Esophagus squamous epithelium (tissue), 5 donors: ENCODE data around the gene NOL7. TPM values are rescaled to one million over a fixed set of nuclear protein-coding genes. Genes with fewer than 3 reads are reported as not detected.

Experiments used
- DNase-seq: peaks from one replicate; lab custom pipeline; 2025; lab: John Stamatoyannopoulos, UW
- H3K27ac ChIP-seq, 4 donors: fragments of 200-600 bp; sonication (generic); one replicate each; pipeline ENCODE4 v1.5.1; 2016 to 2019; ENCODE audit warnings: mild to moderate bottlenecking in 1 of 4
- H3K27me3 ChIP-seq, 4 donors: fragments of 200-600 bp; sonication (generic); 1 replicate in 3 of 4; 2 replicates in 1 of 4; pipeline versions ENCODE4 v1.5.1 to v1.6.0; 2017 to 2021; ENCODE audit warnings: antibody characterized with exemption in 1 of 4
- H3K36me3 ChIP-seq, 3 donors: fragments of 200-600 bp; sonication (generic); one replicate each; pipeline ENCODE4 v1.5.1; 2016 to 2019
- H3K4me1 ChIP-seq, 3 donors: fragments of 200-600 bp; sonication (generic); one replicate each; pipeline ENCODE4 v1.5.1; 2017 to 2019
- H3K4me3 ChIP-seq, 4 donors: fragments of 200-600 bp; sonication (generic); 1 replicate in 3 of 4; 2 replicates in 1 of 4; pipeline ENCODE4 v1.5.1; 2016 to 2019; ENCODE audit warnings: mild to moderate bottlenecking in 2 of 4, moderate library complexity in 1 of 4
- H3K9me3 ChIP-seq, 3 donors: fragments of 200-600 bp; sonication (generic); one replicate each; pipeline ENCODE4 v1.5.1; 2016 to 2019
- POLR2A ChIP-seq, 4 donors: fragments of 450-650 bp; IDR thresholded peaks; one replicate each; pipeline ENCODE4 v1.6.1; 2017; ENCODE audit warnings: antibody characterized with exemption in 4 of 4, mild to moderate bottlenecking in 4 of 4, moderate library complexity in 3 of 4
- WGBS, 2 donors: methylation state at CpG; one replicate each; pipeline ENCODE4 v1.1.5; 2018; 5-methylcytosine and 5-hydroxymethylcytosine counted together
- intact Hi-C: fragments of 100-400 bp; cut with DNase I; formaldehyde crosslinking; loops from one replicate; pipeline ENCODE4 v1.15.0; 2022
- total RNA-seq, 4 donors: library from RNA; depleted of rRNA; stranded (reverse); fragments of >200 nt; gene quantifications; one replicate each; pipeline ENCODE4 v1.1.0, GENCODE V29; 2016
- TF ChIP-seq, protein P1 (sequence below), 6 experiments: fragments of 450-650 bp in 4 of 6; fragments of 200-600 bp in 2 of 6; sonication (generic) in 2 of 6; IDR thresholded peaks; one replicate each; pipeline ENCODE4 v1.5.1; 2016 to 2019; ENCODE audit warnings: antibody characterized with exemption in 6 of 6, mild to moderate bottlenecking in 4 of 6, moderate library complexity in 4 of 6
- donor health status: DM: yes; HTN: yes; CAD: no.

The NOL7 gene
- total RNA-seq, 4 donors from 2014 or later: 75.8 to 106 (median 92.4) TPM

DNA sequence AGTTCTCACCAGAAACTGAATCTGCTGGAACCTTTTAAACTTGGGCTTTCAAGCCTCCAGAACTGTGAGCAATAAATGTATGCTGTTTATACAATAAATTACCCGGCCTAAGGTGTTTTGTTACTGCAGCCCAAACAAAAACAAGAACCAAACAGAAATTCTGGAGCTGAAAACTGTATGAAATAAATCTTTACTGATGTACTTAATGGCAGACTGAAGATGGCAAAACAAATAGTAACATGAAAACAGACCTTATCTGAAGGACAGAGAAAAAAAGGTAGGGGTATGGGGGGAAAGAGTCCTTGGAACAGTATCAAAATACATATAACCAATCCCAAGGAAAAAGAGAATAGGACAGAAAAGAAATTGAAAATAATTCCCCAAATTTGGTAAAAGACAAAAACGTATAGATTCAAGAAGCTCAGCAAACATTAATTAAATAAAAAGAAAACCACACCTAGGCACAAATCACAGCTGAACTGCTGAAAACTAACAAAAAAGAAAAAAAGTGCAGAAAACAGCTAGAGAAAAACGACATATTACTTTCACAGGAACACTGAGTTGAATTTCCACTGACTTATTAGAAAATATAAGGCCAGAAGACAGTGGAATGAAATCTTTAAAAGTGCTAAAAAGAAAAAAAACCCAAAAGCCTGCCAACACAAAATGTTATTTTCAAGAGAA is 47.7 kb downstream of the NOL7 start:
- DNase-seq: no peak
- Histone ChIP-seq H3K4me1 (peaks cover 4 to 88% (median 25%) of the 10 kb centered on the region in 3 donors), H3K36me3 (no peaks in the 10 kb centered on the region), H3K27me3 (no peaks in the 10 kb centered on the region), H3K9me3 (no peaks in the 10 kb centered on the region), H3K4me3 (no peak overlapping the region), H3K27ac (no peak overlapping the region)
- intact Hi-C loops: no loop called here
- WGBS, 2 donors: 72 to 81% methylated on average over 3 of the region's 3 CpGs
- TF ChIP-seq, protein P1, sequence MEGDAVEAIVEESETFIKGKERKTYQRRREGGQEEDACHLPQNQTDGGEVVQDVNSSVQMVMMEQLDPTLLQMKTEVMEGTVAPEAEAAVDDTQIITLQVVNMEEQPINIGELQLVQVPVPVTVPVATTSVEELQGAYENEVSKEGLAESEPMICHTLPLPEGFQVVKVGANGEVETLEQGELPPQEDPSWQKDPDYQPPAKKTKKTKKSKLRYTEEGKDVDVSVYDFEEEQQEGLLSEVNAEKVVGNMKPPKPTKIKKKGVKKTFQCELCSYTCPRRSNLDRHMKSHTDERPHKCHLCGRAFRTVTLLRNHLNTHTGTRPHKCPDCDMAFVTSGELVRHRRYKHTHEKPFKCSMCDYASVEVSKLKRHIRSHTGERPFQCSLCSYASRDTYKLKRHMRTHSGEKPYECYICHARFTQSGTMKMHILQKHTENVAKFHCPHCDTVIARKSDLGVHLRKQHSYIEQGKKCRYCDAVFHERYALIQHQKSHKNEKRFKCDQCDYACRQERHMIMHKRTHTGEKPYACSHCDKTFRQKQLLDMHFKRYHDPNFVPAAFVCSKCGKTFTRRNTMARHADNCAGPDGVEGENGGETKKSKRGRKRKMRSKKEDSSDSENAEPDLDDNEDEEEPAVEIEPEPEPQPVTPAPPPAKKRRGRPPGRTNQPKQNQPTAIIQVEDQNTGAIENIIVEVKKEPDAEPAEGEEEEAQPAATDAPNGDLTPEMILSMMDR (IDR thresholded peaks at IDR 0.05): no peak
- TF ChIP-seq POLR2A (IDR thresholded peaks at IDR 0.05): no peak

DNA sequence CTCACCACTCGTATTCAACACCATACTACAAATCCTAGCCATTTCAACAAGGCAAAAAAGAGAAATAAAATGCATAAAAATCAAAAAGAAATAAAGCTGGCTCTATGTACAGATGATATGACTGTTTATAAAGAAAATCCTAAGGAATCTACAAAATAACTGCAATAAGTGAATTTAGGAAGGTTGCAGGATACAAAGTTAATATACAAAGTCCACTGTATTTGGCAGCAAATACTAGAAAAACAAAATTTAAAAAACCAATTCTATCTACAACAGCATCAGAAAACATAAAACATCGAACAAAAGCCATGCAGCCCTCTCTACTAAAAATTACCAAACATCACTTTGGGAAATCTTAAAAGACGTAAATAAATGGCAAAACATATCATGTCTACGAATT is 48.9 kb downstream of the NOL7 start:
- no peak overlapping the region for H3K27ac ChIP-seq
- H3K4me3 ChIP-seq: no peak overlapping the region
- DNase-seq: no peak
- no peaks in the 10 kb centered on the region for H3K9me3 ChIP-seq
- no peak for TF ChIP-seq POLR2A (IDR thresholded peaks at IDR 0.05)
- TF ChIP-seq, protein P1 (IDR thresholded peaks at IDR 0.05): no peak
- peaks cover 4 to 86% (median 28%) of the 10 kb centered on the region in 3 donors for H3K4me1 ChIP-seq
- H3K27me3 ChIP-seq: no peaks in the 10 kb centered on the region
- intact Hi-C loops: no loop called here
- 91 to 93% methylated on average over 4 of the region's 4 CpGs for WGBS, 2 donors
- no peaks in the 10 kb centered on the region for H3K36me3 ChIP-seq

DNA sequence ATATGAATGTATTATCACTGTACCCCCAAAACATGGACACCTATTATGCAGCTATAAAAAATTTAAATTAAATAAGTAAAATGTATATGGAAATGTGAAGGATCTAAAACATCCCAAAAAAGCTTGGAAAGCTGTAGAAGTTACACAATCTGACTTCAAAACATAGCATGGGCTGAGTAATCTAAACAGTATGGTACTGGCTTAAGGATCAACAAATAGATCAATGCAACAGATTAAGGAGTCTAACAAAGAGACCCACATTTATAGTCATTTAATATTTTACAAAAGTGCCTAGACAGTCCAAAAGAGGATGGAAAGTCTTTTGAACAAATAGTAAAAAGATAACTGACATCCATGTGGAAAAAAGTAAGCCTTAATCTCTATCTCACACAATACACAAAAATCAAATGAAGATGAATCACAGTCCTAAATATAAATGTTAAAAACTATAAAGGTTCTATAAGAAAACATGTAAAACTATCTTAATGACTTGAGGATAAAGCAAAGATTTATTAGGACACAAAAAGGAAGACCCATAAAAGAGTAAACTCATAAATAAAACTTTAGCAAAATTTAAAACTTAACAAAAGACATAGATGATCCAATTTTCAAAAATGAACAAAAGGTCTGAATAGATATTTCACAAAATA is 49.7 kb downstream of the NOL7 start:
- DNase-seq: no peak
- no peak overlapping the region for H3K27ac ChIP-seq
- no peak for TF ChIP-seq POLR2A (IDR thresholded peaks at IDR 0.05)
- TF ChIP-seq, protein P1 (IDR thresholded peaks at IDR 0.05): no peak
- H3K9me3 ChIP-seq: no peaks in the 10 kb centered on the region
- no peaks in the 10 kb centered on the region for H3K36me3 ChIP-seq
- no peaks in the 10 kb centered on the region for H3K27me3 ChIP-seq
- intact Hi-C loops: no loop called here
- peaks cover 4 to 80% (median 26%) of the 10 kb centered on the region in 3 donors for H3K4me1 ChIP-seq
- H3K4me3 ChIP-seq: no peak overlapping the region

DNA sequence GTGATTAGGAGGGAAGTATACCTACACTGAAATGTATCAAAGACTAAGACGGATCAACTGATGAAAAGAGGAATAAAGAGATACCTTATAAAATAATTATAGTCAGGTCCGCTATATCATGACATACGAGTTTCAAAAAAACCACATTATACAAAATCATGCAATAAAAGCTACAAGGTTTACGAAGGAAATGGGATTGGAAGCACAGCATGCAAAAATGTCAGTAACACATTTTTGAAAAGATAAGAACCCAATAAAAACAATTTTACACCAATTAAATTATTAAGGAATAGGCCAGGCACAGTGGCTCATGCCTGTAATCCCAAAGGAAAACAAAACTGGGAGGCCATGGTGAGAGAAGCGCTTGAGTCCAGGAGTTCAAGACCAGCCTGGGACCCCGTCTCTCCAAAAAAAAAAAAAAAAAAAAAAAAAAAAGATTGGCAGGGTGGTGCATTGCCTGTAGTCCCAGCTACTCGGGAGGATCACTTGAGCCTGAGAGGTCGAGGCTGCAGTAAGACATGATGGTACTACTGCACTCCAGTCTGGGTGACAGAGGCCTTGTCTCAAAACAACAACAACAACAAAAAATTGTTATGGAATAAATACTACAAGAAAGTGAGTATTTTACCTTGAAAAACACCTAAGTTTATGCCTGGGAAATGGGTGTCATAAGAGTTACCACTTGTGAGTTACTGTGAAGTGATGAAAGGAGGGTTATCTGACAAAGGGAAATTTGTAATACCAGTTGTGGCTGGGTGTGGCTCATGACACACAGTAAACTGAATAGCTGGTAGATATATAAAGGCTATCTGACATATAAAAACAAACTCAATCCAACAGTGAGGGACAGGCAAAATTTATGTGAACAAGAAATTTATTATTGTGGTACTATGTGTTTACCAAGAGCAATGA is 51.3 kb downstream of the NOL7 start:
- no peaks in the 10 kb centered on the region for H3K27me3 ChIP-seq
- H3K36me3 ChIP-seq: no peaks in the 10 kb centered on the region
- H3K27ac ChIP-seq: peak overlapping the region in 1 of 4 donors; percentile 25
- intact Hi-C loops: no loop called here
- H3K4me3 ChIP-seq: no peak overlapping the region
- H3K4me1 ChIP-seq: peaks cover 4 to 66% (median 20%) of the 10 kb centered on the region in 3 donors
- TF ChIP-seq POLR2A (IDR thresholded peaks at IDR 0.05): no peak
- TF ChIP-seq, protein P1 (IDR thresholded peaks at IDR 0.05): no peak
- WGBS, 2 donors: 86 to 89% methylated on average over 8 of the region's 8 CpGs
- no peak for DNase-seq
- no peaks in the 10 kb centered on the region for H3K9me3 ChIP-seq
